B cell (primary cell): ENCODE results near the gene ASTN2. TPM values are rescaled to one million over a fixed set of nuclear protein-coding genes. Genes with fewer than 3 reads are reported as not detected.

Experiments
- ATAC-seq: fragments of 200-7000 bp; cut with Tn5 transposase; one replicate; pipeline ENCODE4 v1.10.0; 2021; ENCODE audit warnings: low read depth, mild to moderate bottlenecking, moderate number of reproducible peaks, moderate library complexity
- CTCF ChIA-PET: fragments of 350-600 bp; sonication (Branson Sonifier 250); formaldehyde crosslinking; loops from one replicate; lab custom pipeline; 2021; ENCODE audit warnings: antibody characterized with exemption, inconsistent platforms; lab: Charles Lee
- POLR2A ChIA-PET: fragments of 350-600 bp; sonication (Branson Sonifier 250); formaldehyde crosslinking; loops from one replicate; lab custom pipeline; 2021; ENCODE audit warnings: antibody characterized with exemption; lab: Charles Lee
- DNase-seq: peaks from one replicate; pipeline ENCODE4 v3.0.0; 2013
- H2AFZ ChIP-seq: 2 replicates; pipeline ENCODE4 v1.6.1; 2012; ENCODE audit warnings: mild to moderate bottlenecking, low read depth, low read length; ENCODE audit not compliant: insufficient read depth, poor library complexity, severe bottlenecking
- H3K27ac ChIP-seq, 2 donors: 1 replicate in 1 of 2; 2 replicates in 1 of 2; pipeline ENCODE4 v1.5.1; 2012 to 2013; ENCODE audit warnings: low read length in 2 of 2, mild to moderate bottlenecking in 2 of 2, moderate library complexity in 1 of 2
- H3K27me3 ChIP-seq, 4 experiments: fragments of 200-600 bp in 1 of 4; sonication (generic) in 1 of 4; replicated peaks in 1 of 4; 1 replicate in 2 of 4; 2 replicates in 2 of 4; pipeline versions ENCODE4 v1.6.1 to v1.7.0; 2013 to 2016; ENCODE audit warnings: low read length in 3 of 4, mild to moderate bottlenecking in 2 of 4, mixed read lengths in 1 of 4, moderate library complexity in 1 of 4; ENCODE audit not compliant: insufficient read depth in 4 of 4, control insufficient read depth in 3 of 4; ENCODE audit errors: control extremely low read depth in 1 of 4
- H3K36me3 ChIP-seq, 2 experiments: replicated peaks in 1 of 2; 1 replicate in 1 of 2; 2 replicates in 1 of 2; pipeline versions ENCODE4 v1.6.1 to v1.7.1; 2013; ENCODE audit warnings: low read length in 1 of 2; ENCODE audit not compliant: insufficient read depth in 2 of 2, control insufficient read depth in 1 of 2; ENCODE audit errors: control extremely low read depth in 1 of 2, extremely low read depth in 1 of 2
- H3K4me1 ChIP-seq, 2 donors: fragments of 200-600 bp in 1 of 2; sonication (generic) in 1 of 2; 1 replicate in 1 of 2; 2 replicates in 1 of 2; pipeline versions ENCODE4 v1.5.1 to v1.6.1; 2013 to 2017; ENCODE audit warnings: low read length in 2 of 2; ENCODE audit not compliant: control insufficient read depth in 2 of 2, insufficient read depth in 2 of 2
- H3K4me2 ChIP-seq: replicated peaks from 2 replicates; pipeline ENCODE3; 2012; ENCODE audit warnings: mild to moderate bottlenecking, low read depth, low read length; ENCODE audit not compliant: poor library complexity, severe bottlenecking
- H3K4me3 ChIP-seq, 5 experiments: fragments of 200-600 bp in 1 of 5; sonication (generic) in 1 of 5; 1 replicate in 3 of 5; 2 replicates in 2 of 5; pipeline versions ENCODE4 v1.5.1 to v1.7.0; 2011 to 2016; ENCODE audit warnings: low read length in 4 of 5, mild to moderate bottlenecking in 4 of 5, low read depth in 2 of 5, control low read depth in 1 of 5, moderate library complexity in 1 of 5; ENCODE audit not compliant: insufficient read depth in 1 of 5; ENCODE audit errors: control extremely low read depth in 1 of 5, extremely low read depth in 1 of 5
- H3K79me2 ChIP-seq: fragments of 200-600 bp; sonication (generic); one replicate; pipeline ENCODE4 v1.6.0; 2016; ENCODE audit warnings: low read length; ENCODE audit not compliant: control insufficient read depth, insufficient read depth
- H3K9ac ChIP-seq: fragments of 200-600 bp; sonication (generic); 2 replicates; pipeline ENCODE4 v1.6.1; 2017; ENCODE audit warnings: mild to moderate bottlenecking, low read length, moderate library complexity
- H3K9me3 ChIP-seq, 3 donors: one replicate each; pipeline versions ENCODE4 v1.6.1 to v1.7.1; 2013; ENCODE audit warnings: low read length in 2 of 3; ENCODE audit not compliant: control insufficient read depth in 2 of 3, insufficient read depth in 1 of 3; ENCODE audit errors: control extremely low read depth in 1 of 3
- H4K20me1 ChIP-seq: 2 replicates; pipeline ENCODE4 v1.6.0; 2012; ENCODE audit warnings: mild to moderate bottlenecking, low read length; ENCODE audit not compliant: insufficient read depth, control insufficient read depth, poor library complexity, severe bottlenecking
- H3K27ac Mint-ChIP-seq: one replicate; pipeline ENCODE4 v1.8.0; 2021; ENCODE audit warnings: mixed read lengths
- H3K27me3 Mint-ChIP-seq: one replicate; pipeline ENCODE4 v1.8.0; 2021; ENCODE audit warnings: mixed read lengths
- H3K4me1 Mint-ChIP-seq: one replicate; pipeline ENCODE4 v1.8.0; 2021; ENCODE audit warnings: mixed read lengths
- H3K4me3 Mint-ChIP-seq: one replicate; pipeline ENCODE4 v1.8.0; 2021; ENCODE audit warnings: mixed read lengths
- H3K9me3 Mint-ChIP-seq: one replicate; pipeline ENCODE4 v1.8.0; 2022; ENCODE audit warnings: mixed read lengths; ENCODE audit not compliant: insufficient read depth
- CTCF ChIP-seq: fragments of 200-600 bp; IDR thresholded peaks from one replicate; pipeline ENCODE4 v1.8.0; 2022; ENCODE audit warnings: antibody characterized with exemption, mild to moderate bottlenecking
- EZH2 ChIP-seq: IDR thresholded peaks from 2 replicates; pipeline ENCODE4 v1.6.1; 2012; ENCODE audit warnings: borderline replicate concordance, low read depth, mild to moderate bottlenecking, moderate library complexity, low read length; ENCODE audit not compliant: insufficient read depth, poor library complexity, severe bottlenecking
- WGBS: methylation state at CpG from one replicate; pipeline ENCODE4 v1.1.5; 2013; ENCODE audit warnings: missing lambda C conversion rate; ENCODE audit not compliant: insufficient coverage; 5-methylcytosine and 5-hydroxymethylcytosine counted together
- intact Hi-C: fragments of 100-400 bp; cut with micrococcal nuclease; formaldehyde crosslinking; loops from one replicate; pipeline ENCODE4 v1.10.0; 2022
- polyA plus RNA-seq: library from polyadenylated mRNA; depleted of rRNA; stranded (reverse); fragments of >200 nt; gene quantifications from 2 replicates; pipeline ENCODE4 v1.2.3, GENCODE V29; 2012
- total RNA-seq, 2 donors: library from RNA; stranded (reverse); fragments of 120-200 nt in 1 of 2; gene quantifications; 1 replicate in 1 of 2; 2 replicates in 1 of 2; pipeline versions ENCODE4 v1.2.3 to v1.2.4, GENCODE V29; 2013 to 2022

The ASTN2 gene
- total and polyA plus RNA-seq, 2 donors (not counting 1 experiment from before 2014, with no cell fraction given): 1.2 to 3.6 TPM

- no peak for DNase-seq
- Histone ChIP-seq H3K79me2 (no peaks in the 10 kb centered on the region), H3K4me2 (no peak overlapping the region), H3K9ac (no peak overlapping the region), H3K36me3 (no peaks in the 10 kb centered on the region), H3K27ac (no peak overlapping the region), H4K20me1 (no peaks in the 10 kb centered on the region), H3K9me3 (no peaks in the 10 kb centered on the region), H3K27me3 (no peaks in the 10 kb centered on the region), H3K4me1 (no peaks in the 10 kb centered on the region), H3K4me3 (no peak overlapping the region), H2AFZ (no peak overlapping the region)
- POLR2A ChIA-PET: no interaction called here
- H3K4me1 Mint-ChIP-seq: no peaks in the 10 kb centered on the region
- intact Hi-C loops: no loop called here
- peaks cover 5% of the 10 kb centered on the region for H3K9me3 Mint-ChIP-seq
- TF ChIP-seq CTCF (no peak), EZH2 (no peak)
- no peak for ATAC-seq
- 79% methylated on average over 4 of the region's 4 CpGs for WGBS
- H3K27ac Mint-ChIP-seq: no peak overlapping the region
- no peak overlapping the region for H3K4me3 Mint-ChIP-seq
- CTCF ChIA-PET: no interaction called here
- peaks cover 6% of the 10 kb centered on the region for H3K27me3 Mint-ChIP-seq
These were observed 517.7 kb downstream of the ASTN2 start for GRCh38 chr9:116897201-116897600.

GRCh38 chr9:116895961-116896360 lies 518.9 kb downstream of the ASTN2 start:
- Mint-ChIP-seq H3K4me3 (no peak overlapping the region), H3K9me3 (peaks cover 5% of the 10 kb centered on the region), H3K27ac (no peak overlapping the region), H3K27me3 (peaks cover 6% of the 10 kb centered on the region), H3K4me1 (no peaks in the 10 kb centered on the region)
- ChIA-PET POLR2A (no interaction called here), CTCF (no interaction called here)
- H4K20me1 ChIP-seq: no peaks in the 10 kb centered on the region
- H3K36me3 ChIP-seq: no peaks in the 10 kb centered on the region
- TF ChIP-seq EZH2: no peak
- TF ChIP-seq CTCF: no peak
- no peak overlapping the region for H3K4me2 ChIP-seq
- H3K9me3 ChIP-seq: no peaks in the 10 kb centered on the region
- ATAC-seq: no peak
- no peak overlapping the region for H3K9ac ChIP-seq
- no peak for DNase-seq
- no peaks in the 10 kb centered on the region for H3K79me2 ChIP-seq
- H3K4me3 ChIP-seq: no peak overlapping the region
- H3K4me1 ChIP-seq: no peaks in the 10 kb centered on the region
- no peaks in the 10 kb centered on the region for H3K27me3 ChIP-seq
- no peak overlapping the region for H3K27ac ChIP-seq
- H2AFZ ChIP-seq: no peak overlapping the region
- intact Hi-C loops: no loop called here
